LoVo (cell line): Measurements from ENCODE around the gene CES4A.
A peak's percentile ranks its signal among the peaks of the same experiment; 100 is the strongest.
"Not testable (repeated sequence)": the region's sequence is repeated elsewhere in the genome, so short reads cannot be mapped to it uniquely, and the experiment has no call there.

Experiments used
- DNase-seq: peaks from one replicate; pipeline ENCODE4 v3.0.0-alpha.2; 2016; ENCODE audit warnings: low spot score

The CES4A gene

GRCh38 chr16:67022531-67023214 lies 34.3 kb downstream of the CES4A start:
- no peak for DNase-seq

DNA sequence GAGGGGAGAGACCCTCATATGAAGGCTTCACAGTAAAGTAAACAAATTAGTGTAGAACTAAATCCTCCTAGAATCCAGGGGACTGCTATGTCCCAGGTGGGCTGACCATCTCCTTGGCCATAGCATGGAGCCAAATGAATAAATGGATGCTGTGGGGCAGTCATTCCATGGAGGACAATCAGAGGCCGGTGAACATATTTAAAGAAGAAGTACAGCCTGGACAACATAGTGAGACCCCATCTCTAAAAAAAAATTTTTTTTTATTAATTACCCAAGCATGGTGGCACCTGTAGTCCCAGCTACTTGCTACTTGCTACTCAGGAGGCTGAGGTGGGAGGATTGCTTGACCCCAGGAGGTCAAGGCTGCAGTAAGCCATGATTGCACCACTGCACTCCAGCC lies 35.3 kb downstream of the CES4A start:
- no peak for DNase-seq

DNA sequence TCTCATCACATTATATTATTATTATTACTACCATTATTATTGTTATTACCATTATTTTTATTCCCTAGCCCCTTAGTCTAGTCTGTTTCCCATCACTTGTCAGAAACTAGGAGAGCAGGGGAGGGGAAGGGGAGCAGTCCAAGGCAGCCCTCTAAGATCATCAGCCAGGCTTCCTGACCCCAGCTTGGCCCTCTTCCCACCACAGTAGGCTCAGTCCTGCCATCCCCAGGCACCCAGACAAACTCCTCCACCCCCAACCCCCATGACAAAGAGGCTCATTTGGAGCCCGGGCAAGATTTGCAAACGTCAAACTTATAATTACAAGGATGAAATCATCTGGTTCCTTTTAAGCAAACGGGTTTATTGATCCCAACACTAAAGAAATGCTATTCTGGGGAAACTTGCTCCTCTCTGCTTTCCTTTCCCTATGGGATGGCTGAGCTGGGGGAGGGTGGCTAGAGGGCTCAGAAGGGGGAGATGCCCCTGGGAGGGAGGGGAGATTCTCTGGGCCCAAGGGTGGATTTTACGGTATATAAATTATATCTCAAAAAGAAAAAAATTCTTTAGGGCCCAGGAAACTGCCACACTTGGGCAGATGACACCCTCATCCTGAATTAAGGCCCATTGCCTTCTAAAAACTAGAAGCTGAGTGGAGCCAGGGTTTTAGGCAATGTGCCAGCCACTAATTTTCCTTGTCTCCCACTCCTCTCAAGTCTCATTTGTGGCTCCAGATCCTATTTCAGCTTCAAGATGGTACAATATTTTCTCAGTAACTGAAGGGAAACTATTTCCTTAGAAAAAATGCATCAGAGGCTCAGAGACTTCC lies 36.2 kb downstream of the CES4A start:
- no peak for DNase-seq

DNA sequence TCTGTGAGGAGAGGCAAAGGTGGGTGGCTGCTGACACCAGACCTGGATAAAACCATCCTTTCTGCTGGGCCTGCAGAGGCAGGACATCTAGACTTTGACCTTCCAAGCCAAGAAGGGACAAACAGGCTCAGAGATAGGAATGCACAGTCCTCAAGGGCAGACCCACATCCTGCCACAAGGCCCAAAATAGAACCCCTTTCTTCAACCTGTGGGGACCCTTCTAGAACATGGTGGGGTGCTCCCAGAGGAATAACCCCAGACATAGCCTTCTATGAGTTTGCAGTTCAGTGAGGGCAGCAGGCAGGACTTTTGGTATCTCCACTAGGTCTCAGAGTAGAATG lies 36.8 kb downstream of the CES4A start:
- no peak for DNase-seq

GRCh38 chr16:67026570-67026969 lies 38.2 kb downstream of the CES4A start:
- DNase-seq = no peak

DNA sequence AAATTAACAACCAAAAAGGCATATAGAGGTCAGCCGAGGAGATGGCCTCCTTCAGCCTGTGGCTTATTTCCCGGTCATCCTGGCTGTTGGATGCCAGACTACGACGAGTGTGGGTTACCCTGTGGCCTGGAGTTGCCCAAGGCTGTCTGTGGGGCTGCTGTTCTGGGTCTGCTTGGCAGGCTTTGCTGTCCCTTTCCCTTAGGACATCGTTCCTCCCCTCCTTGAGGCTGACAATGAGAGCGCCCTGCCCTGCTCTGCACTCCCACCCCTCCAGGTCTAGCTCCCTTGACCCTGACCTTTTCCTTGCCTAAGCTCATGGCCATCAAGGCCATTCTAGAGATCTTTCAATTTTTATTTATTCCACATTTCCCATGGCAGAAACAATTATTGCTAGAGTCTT lies 38.7 kb downstream of the CES4A start:
- DNase-seq = no peak

GRCh38 chr16:67028167-67028695 lies 39.8 kb downstream of the CES4A start:
- DNase-seq = no peak

DNA sequence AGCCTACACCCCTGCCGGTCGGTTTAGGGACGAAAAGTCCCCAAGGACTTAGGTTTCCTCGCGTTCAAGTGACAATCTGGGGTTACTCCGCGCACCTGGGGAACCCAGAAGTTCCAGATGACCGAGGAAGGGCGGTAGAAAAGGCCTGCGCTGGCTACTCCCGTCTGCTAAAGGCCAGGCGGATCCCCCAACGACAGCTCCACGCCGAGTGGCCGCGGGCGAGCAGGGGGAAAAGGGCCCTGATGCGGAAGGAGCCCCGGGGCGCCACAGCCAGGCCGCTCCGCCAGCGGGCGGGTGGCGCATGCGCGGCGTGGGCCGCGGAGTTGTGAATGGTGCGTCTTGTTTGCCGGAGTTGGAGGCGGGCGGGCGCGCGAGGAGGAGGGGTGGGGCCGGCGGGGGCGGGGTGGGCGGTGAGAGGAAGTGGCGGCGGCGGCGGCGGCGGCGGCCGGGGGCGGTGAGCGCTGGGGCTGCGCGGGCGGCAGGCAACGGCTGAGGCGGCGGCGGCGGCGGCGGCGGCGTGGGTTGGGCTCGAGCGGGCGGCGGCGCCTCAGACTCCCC lies 40.4 kb downstream of the CES4A start, which contains the start of gene CBFB:
Gene CBFB (plus strand): TSS at position 454 of the 558 bp plus-strand sequence. CDS start 259 bp downstream, outside the sequence.
- peak; percentile 92 for DNase-seq

GRCh38 chr16:67029254-67030096 lies 41.1 kb downstream of the CES4A start:
- peak; percentile 9 for DNase-seq

DNA sequence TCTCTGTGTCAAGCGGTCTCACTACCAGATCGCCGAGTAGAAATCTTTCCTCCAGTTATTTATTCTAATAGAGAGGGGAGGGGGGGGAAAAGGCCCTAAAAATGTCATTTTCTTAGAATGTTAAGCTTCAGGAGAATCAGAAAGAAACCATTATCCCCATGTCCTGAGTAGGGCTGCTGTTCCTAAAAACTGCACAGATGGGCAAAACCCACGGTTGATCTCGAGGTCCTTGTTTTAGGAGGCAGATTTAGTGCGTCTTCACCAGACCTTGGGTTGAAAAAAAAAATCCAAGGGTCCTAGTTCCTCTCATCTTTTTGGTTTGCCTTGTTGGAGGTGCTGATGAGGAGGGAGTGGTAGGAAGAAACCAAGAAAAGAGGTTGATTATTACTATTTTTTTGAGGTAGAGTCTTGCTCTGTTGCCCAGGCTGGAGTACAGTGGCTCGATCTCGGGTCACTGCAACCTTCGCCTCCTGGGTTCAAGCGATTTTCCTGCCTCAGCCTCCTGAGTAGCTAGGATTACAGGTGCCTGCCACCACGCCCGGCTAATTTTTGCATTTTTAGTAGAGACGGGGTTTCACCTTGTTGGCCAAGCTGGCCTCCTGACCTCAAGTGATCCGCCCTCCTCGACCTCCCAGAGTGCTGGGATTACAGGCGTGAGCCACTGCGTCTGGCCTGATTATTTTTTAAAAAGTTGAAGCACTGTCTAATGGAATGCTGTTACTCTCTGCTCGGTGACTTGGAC lies 42.0 kb downstream of the CES4A start:
- no peak for DNase-seq

GRCh38 chr16:67034487-67034886 lies 46.1 kb downstream of the CES4A start:
- no peak for DNase-seq

GRCh38 chr16:67035364-67035763 lies 47.0 kb downstream of the CES4A start:
- no peak for DNase-seq

DNA sequence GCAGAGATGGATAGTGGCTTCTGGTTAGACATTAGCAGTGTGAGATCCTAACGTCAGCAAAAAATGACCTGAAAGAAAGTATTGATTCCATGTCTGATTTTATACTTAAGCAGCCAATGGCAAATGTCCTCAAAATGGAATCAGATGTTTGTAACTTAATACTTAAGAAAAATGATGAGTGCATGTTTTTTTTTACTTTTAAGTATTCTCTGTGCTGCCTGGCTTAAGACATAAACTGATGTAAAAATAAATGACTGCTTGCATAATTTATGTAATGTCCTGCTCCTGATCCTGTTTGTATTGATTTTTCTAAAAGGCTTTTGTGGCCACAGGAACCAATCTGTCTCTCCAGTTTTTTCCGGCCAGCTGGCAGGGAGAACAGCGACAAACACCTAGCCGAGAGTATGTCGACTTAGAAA lies 47.9 kb downstream of the CES4A start:
- DNase-seq = no peak

- no peak for DNase-seq
Observed at GRCh38 chr16:67039260-67040020, 51.1 kb downstream of the CES4A start.

GRCh38 chr16:67040166-67040565 lies 51.8 kb downstream of the CES4A start:
- DNase-seq = no peak

GRCh38 chr16:67040906-67041305 lies 52.5 kb downstream of the CES4A start:
- no peak for DNase-seq

DNA sequence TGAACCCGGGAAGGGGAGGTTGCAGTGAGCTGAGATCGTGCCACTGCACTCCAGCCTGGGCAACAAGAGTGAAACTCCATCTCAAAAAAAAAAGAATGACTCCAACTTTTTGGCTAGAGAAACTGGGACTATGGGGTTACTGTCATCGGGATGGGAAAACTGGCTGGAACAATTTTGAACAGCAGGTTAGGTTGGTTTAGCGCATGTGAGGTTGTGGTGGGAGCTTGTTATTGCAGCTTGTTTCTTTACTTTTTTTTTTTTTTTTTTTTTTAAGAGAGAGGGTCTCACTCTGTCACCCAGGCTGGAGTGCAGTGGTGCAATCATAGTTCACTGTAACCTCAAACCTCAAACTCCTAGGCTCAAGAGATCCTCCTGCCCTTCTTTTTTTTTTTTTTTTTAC lies 53.1 kb downstream of the CES4A start:
- not testable (repeated sequence) for DNase-seq

DNA sequence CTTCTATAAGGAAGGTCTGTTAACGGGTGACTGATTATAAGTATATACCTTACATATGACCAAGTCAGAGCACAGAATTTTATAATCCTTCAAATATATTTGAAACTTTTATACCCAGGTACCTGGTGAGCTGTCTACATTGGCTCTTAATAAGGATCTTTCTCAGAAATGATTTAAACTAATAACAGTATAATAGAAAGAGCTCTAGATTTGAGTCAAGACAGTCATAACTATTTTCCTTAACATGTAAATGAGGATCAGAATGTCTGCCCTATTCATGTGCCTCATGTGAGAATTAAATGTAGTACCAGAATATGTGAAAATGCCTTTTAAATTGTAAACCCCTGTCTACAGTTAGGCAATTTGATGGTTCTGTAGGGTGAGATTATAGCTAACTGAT lies 55.0 kb downstream of the CES4A start:
- no peak for DNase-seq

GRCh38 chr16:67050796-67051195 lies 62.4 kb downstream of the CES4A start:
- no peak for DNase-seq

DNA sequence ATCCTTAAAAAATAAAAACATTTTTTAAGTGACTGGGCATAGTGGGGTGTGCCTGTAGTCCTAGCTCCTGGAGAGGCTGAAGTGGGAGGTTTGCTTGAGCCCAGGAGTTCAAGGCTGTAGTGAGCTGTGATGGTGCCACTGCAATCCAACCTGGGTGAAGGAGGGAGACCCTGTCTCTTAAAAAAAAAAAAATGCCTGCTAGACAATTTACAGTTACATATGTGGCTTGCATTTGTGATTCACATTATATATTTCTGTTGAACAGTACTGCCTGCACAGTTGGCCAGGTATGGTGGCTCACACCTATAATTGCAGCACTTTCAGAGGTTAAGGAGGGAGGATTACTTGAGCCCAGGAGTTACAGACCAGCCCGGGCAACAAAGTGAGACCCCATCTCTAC lies 64.0 kb downstream of the CES4A start:
- no peak for DNase-seq
